ENCODE measurements around the gene LHPP.

- no peak for TF ChIP-seq EZH2 (IDR thresholded peaks at IDR 0.05; ENCODE audit: insufficient read depth, poor library complexity, severe bottlenecking)
- TF ChIP-seq EZH2phosphoT487 (IDR thresholded peaks at IDR 0.05; ENCODE audit: insufficient read depth, low read depth), result no peak
Observed at GRCh38 chr10:124639206-124639605, 177.6 kb downstream of the LHPP start.

Data from GM23248 (cell line).